GM04503 (cell line): ENCODE data around the gene BBS4.
A peak's percentile ranks its signal among the peaks of the same experiment; 100 is the strongest.
"Not testable (repeated sequence)": the region's sequence is repeated elsewhere in the genome, so short reads cannot be mapped to it uniquely, and the experiment has no call there.

ENCODE experiments used
- DNase-seq: peaks from one replicate; pipeline ENCODE4 v3.0.0-alpha.2; 2012; ENCODE audit warnings: low read depth

The BBS4 gene, protein sequence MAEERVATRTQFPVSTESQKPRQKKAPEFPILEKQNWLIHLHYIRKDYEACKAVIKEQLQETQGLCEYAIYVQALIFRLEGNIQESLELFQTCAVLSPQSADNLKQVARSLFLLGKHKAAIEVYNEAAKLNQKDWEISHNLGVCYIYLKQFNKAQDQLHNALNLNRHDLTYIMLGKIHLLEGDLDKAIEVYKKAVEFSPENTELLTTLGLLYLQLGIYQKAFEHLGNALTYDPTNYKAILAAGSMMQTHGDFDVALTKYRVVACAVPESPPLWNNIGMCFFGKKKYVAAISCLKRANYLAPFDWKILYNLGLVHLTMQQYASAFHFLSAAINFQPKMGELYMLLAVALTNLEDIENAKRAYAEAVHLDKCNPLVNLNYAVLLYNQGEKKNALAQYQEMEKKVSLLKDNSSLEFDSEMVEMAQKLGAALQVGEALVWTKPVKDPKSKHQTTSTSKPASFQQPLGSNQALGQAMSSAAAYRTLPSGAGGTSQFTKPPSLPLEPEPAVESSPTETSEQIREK

DNA sequence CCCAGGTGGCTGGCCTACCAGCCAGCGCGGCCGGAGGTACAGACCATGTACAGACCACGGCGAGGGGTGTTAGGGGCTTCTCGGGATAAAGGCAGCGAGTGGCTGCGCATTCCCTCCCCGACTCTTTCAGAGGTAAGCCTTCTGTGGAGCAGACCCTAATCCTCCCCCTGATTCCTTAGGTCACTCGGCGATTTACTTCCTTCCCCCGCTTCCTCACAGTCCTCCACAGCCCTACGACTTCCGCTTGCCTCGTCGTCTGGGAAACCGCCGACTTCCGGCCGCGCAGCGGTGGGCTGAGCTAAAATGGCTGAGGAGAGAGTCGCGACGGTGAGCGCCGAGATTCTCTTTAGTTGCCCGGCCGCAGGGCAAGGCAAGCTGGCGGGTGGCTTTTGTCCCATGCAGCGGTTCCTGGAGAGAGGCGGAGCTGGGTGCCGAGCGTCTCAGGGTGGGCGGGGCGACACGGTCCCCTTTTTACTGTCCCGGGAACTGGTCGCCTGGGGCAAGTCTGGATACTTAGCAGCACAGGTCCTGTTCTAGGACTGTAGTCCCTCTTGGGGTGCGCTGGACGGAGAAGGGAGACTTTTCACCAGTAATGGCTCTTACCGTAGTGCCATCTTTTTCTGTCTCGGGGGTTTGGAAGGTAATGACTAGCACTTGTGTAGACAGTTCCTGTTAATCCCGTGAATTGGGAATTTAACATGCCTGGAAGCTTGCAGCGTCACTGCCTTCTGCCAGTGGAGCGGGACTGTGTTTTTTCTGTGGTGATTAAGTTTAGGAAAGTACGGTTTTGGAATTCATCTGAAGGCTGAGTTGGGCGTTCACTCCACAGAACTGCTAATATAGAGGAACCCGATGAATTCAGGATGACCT is at the start of gene BBS4, which contains the start of gene HIGD2B:
TSS of gene BBS4 (plus strand) at position 283 of the 870 bp plus-strand sequence. CDS start at position 304, 21 bp downstream.
TSS of gene HIGD2B (minus strand) at position 258 of the 870 bp plus-strand sequence. CDS start 9,808 bp downstream, outside the sequence.
- peak; percentile 57 for DNase-seq

DNA sequence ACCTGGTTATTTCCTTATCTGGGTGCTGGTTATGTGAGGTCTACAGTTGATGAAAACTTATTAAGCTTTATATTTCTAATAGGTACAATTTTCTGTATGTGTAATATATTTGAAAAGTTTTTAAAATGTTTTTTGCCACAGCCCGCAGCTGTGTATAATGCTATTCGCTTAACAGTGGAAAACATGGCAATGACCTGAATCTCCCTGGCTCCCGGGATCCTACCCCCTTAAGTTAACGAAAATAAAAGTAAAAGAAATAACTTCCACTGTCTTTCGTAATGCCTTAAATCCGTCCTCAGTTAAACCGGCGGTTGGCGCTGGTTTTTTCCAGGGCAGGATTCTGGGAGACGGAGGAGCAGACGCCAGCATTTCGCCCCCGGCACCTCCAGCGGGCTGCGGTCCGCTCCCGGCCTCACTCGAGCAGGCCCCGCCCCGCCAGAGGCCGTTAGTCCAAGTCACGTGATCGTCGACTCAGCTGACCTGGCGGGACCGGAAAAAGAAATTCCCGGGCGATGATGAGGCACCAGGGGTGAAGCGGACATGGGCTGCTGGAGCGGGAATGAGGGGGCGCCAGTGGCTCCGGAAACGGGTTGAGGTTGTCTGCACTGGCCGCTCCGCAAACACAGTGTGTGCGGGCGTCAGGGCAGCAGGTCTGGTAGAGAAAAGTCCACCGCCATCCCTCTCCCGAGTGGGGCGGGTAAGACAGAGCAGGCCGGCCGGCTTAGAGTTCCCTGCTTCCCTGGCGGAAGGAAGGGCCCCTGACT is 49.3 kb upstream of the BBS4 start:
- DNase-seq = not testable (repeated sequence)

DNA sequence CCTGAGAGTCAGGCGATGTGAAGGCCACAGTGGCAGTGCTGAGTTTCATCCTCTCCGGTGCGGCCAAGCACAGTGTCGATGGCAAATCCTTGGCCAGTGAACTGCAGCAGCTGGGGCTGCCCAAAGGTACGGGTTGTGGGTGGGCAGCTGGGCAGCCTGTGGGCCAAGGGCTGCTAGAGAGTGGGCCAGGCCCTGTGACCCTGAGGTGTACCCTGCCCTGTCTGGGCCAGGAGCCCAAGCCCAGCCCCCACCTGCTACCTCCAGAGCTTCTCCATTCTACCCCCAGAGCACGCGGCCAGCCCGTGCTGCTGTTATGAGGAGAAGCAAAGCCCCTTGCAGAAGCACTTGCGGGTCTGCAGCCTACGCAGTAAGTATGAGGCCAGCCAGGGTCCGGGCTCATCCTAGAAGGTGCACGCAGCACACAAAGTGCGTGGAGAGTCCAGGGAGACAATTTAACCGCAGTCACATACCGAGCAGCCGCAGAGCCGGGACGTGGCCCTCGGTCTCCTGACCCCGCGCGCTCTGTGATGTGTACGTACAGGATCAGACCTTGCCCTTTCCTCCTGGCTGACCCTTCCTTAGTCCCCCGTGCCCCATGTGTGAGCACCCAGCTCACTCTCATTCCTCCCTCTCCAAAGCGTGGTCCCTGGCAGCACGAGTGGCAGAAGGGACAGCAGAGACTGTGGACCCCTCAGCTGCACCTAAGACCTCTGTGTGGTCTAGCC is 46.1 kb upstream of the BBS4 start:
- DNase-seq = not testable (repeated sequence)

DNA sequence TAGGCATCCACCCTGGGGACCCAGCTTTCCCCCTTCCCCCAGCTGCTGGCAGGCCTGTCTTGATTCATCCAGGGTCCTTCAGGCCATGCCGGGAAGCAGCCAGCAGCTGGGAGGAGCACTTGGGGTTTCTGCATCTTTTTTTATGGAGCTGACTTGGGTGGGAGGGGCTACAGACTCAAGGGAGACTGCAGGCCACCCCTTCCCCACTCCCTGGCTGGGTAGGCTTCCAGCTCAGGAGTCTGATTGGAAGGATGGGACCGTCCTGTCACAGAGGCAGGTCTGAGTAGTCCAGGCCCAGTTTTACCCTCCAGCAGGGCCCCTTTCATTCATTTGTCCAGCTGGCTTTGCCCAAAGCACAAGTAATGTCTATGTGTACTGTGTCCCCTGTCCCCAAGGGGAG is 43.7 kb upstream of the BBS4 start:
- DNase-seq = not testable (repeated sequence)

DNA sequence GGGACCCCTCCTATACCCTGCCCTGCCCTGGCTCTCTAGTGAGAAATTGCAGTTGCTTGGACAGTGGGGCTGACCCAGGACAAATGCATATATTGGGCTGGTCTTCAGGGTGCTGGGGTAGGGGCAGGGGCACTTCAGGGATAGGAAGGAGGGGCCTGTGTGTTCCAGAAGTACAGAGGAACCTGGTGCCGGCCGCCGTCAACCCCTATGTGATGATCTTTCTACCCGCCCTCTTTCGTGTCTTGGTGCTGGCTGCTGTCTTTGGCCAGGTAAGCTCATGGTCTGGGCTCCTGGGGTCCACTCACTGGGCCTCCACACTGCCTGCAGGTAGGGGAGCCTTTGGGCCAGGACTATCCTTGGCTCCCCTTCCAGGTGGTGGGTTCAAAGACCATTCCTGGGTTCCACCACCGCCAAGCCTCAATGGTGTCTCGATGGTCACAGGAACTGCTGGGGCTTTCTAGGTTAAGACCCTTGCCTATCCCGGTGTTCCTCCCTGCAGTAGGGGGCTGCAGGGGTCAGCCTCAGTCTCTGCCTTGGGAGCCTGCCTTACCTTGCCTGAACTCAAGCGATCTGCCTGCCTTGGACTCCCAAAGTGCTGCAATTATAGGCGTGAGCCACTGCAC is 37.3 kb upstream of the BBS4 start:
- not testable (repeated sequence) for DNase-seq

DNA sequence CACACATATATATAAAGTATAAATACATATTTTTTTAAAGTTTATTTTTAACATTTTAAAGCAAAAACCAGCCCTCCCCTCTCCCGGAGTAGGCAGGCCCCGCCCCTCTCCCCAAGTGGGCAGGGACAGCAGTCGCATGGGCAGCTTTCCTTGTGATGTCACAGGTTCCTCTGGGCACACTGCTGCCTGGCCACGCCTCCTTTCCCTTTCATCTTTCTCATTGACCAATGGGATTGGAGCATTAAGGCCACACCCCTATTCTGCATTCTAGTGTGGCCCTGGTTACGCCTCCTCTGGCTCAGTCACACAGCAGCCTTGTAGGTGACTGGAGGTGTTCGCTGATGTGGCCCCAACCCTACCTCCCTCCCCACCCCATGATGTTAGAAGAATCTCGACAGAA is 31.6 kb upstream of the BBS4 start, which contains the start of gene GOLGA6B:
TSS of gene GOLGA6B (plus strand) at position 301 of the 400 bp plus-strand sequence. CDS start at position 342, 41 bp downstream.
- DNase-seq = not testable (repeated sequence)

DNA sequence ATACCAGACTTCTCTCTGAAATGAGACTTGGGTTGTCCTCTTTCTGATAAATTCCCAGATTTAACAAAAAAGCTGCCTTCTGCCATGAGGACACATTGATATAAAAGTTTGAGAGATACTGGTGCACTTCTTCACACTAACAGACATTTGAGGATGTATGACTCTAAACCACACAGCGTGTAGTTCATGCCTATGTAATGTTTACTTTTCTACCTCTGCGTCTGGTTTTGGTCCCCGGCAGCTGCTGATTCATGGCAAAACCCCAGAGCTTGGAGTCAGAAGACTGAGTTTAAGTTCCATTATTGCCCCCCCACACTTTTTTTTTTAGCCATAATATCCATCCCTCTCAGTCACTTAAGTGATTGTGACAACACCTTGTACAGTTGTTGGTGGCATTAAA is 30.0 kb upstream of the BBS4 start:
- not testable (repeated sequence) for DNase-seq

DNA sequence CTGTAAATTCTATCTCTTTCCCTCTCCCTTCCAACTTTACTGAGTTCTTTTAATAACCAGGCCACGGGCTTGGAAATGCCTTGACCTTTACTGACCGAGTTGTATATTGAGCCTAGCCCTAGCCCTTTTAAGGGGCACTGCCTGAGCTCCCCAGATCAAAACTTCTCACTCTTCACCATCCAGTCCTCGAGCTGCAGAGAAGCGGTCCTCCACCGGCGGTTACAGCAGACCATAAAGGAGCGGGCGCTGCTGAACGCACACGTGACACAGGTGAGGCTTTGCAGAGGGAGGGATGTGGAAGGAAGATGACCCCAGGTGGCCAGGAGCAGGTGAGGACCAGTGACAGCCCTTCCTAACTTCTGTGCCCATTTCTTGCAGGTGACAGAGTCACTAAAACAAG is 24.9 kb upstream of the BBS4 start:
- DNase-seq = not testable (repeated sequence)

DNA sequence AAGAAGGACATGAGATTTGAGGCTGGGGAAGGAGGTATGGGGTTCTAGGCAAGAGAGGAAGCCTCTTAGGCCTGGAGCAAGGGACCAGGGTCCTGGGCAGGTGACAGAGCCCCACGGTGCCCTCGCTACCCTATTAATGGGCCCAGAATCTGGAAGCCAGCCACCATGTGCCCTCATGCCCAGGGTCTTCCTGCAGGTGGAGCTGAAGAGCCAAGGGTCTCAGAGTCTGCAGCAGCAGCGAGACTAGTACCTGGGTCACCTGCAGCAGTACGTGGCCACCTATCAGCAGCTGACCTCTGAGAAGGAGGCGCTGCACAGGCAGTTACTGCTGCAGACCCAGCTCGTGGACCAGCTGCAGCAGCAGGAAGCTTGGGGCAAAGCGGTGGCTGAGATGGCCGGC is 22.1 kb upstream of the BBS4 start:
- DNase-seq = not testable (repeated sequence)

DNA sequence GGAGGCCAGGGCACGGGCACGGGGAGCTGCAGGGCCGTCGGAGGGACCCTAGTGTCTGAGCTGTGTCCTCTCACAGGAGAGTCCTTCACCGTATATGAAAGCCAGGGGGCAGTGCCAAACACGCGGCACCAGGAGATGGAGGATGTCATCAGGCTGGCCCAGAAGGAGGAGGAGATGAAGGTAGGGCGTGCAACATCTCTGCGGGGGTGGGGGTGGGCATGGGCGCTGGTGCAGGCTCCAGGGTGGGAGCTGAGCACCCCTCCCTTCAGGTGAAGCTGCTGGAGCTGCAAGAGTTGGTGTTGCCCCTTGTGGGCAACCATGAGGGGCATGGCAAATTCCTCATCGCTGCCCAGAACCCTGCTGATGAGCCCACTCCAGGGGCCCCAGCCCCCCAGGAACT is 20.3 kb upstream of the BBS4 start:
- not testable (repeated sequence) for DNase-seq

DNA sequence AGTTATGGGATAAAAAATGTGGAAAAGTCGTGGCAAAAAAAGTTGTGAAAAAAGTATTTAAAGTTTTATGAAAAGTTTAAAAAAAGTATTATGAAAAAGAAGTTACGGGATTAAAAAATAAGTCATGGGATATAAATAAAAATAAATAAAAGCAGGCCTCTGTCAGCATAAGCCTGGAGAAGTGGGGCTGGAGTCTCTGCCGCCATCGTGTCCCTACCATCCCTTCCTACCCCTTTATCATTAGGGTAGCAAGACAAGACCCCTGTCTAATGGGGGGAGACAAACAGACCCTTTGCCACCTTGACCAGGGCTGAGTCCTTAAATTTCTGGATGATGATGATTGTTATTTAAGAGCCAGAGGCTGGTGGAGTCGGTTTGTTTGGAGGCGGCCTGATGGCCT is 16.2 kb upstream of the BBS4 start:
- not testable (repeated sequence) for DNase-seq

DNA sequence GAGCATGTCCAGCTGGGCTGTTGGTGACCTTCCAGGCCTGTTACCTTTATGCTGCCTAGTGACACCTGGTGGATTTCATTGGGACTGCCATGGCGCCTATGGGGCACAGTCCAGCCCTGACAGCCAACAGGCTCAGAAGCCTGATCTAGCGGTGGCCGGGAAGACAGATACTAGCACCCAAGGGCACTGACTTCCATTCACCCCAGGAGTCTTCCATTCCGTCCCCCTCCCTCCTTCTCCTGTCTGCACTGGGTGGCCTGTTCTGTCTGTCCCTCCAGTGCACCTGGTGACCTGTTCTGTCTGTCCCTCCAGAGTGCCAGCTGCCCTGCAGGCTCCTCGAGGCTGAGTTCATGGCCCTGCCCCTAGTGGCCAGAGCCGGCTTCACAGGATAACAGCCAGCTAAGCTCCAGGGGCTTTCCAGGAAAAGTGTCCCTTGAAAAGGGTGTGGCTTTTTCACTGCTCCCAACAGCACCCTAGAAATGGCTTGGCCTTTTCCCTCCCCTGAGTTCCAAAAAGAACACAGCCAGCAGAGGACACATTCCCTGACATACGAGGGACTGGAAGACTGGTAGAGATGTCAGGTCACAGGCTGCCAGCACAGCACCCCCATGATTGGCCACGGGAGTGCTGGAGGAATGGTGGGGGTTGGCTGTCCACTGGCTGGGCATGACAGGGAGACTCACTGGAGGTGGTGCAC is 15.2 kb upstream of the BBS4 start:
- not testable (repeated sequence) for DNase-seq

DNA sequence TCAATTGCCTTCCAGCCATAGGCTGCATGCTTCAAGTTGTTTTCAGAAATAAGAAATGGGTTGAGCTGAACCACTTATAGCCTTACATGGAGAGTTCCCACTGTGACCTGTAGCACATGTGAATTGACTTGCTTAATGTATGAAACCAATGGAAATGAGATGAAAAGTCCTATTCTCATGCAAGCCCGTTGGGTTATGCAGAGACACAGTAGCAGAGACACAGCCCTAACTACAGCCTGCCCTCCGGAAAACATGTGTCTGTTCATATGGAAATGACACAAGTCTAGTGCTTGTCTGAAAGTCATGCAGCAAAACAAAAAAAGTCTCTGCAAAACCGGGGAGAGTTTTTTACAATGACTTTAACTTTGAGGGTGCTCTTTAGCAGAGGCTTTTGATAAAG is 14.5 kb upstream of the BBS4 start:
- DNase-seq = no peak

DNA sequence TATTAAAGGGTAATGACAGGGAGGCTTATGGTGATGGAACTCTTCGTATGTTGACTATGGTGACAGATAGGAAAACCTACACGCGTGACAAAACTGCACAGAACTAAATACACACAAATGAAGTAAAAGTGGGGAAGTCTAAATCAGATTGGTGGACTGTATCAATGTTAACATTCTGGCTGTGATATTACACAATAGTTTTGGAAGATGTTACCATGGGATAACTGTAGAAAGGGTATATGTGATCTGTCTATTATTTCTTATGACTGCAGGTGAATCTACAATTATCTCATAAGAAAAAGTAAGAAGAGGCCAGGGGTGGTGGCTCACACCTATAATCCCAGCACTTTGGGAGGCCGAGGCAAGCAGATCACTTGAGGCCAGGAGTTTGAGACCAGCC is 9.2 kb upstream of the BBS4 start:
- DNase-seq = no peak

DNA sequence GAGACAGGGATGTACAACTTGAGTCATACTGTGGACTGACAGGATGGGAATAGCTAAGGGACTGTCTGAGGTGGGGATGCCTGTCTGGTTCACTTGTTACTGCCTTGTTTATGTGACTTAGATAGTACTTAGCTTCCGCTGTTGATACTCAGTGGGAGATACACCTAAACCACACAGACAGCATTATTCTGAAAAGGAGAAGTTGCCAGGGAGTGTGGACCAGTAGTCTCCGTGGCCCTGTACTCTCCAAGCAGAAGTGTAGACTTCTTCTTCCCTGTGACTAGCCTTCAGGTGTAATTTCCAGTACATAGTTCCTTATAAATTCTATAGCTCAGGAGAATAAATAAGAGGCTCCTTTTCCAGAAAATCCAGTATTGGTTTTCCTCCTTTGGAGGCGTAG is 5.1 kb upstream of the BBS4 start:
- no peak for DNase-seq

DNA sequence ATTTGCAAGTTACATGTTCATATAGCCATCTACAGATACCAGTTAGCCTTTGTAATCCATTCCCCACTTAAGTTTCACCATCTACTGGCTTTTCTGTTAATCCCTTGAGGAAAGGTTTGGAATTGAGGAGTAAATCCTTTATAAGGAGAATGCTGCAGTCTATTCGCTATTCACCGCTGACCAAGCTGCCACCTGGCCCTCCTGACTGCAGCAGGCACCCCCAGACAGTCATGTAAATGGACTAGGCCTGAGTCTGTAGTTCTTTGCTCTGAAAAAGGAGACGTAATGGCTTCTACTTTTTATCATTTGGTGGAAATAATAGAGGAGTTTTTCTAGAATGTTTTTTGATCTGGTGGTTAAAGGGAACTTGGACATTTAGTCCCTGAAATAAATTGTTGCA is 3.2 kb upstream of the BBS4 start:
- no peak for DNase-seq

DNA sequence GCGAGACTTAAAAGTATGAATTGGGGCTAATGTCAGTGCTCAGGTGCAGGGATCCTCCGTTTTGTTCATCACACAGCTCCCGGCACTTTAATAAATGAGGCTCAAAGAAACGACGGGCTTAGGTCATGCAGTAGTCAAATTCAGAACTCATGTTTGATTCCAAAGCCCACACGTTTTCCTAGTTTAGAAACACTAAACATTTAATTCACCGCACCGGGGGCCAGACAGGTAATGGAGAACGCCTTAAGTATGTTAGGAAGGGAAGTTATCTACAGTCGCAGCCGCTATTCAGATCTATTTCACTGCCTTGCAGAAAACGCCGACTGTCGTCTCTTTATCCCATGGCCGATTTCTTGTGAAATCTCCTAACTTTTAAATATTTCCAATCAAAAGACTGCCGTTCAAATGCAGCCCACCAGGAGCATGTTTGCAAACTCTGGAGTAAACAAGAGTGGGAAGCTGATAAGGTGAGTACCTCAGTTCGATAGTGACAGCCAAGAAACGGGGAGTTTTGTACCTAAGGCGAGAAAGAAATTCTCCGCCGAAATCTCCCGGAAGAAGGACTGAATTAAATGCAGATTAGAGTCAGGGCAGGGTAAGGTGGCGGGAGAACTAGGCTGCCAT is 594 bp upstream of the BBS4 start:
- no peak for DNase-seq

DNA sequence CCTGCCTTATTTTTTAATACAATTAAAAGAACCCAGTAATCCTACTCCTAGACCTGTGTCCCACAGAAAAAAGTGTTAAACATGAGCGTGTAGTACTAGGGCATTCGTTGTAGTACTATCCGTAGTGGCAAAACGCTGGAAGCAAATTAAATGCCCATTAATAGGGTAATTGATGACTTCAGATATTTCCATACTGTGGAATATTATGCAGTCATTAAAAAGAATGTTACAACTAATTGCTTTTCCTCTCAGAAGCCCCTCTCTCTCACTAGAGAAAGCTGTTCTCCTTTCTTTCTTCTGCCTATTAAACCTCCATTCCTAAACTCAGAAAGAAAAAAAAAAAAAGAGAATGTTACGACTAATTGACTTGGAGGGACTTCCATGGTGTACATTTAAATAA is 2.7 kb downstream of the BBS4 start:
- DNase-seq = no peak

DNA sequence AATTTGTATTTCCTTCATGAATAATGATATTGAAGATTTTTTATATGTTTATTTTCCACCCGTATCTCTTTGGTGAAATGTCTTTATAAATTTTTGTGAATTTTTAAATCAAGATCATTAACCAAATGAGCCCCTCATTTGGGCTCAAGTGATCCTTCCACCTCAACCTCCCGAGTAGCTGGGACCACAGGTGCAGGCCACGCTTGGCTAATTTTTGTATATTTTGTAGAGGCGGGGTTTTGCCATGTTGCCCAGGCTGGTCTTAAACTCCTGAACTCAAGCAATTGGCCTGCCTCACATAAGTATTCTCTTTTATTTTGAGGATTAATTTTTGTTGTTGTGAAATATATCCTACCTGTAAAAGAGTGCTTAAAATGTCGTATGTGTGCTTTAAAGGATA is 4.9 kb downstream of the BBS4 start:
- DNase-seq = no peak
